Endometrial microvascular endothelial cells (primary cell): ENCODE results near the gene SYP. TPM values are rescaled to one million over a fixed set of nuclear protein-coding genes. Genes with fewer than 3 reads are reported as not detected.

ENCODE experiments used
- in situ Hi-C: cut with HindIII; loops from 2 replicates; pipeline ENCODE4 v1.10.0; 2017; ENCODE audit warnings: low sequenced_read_pairs, low pct_unique_long_range_greater_than_20kb; ENCODE audit errors: inconsistent ontology term
- total RNA-seq: library from RNA; depleted of rRNA; stranded (reverse); fragments of >200 nt; gene quantifications from one replicate; pipeline ENCODE4 v1.2.3, GENCODE V29; 2015; ENCODE audit errors: inconsistent ontology term

The SYP gene
- total RNA-seq, 1 donor from 2014 or later: 0.09 TPM

DNA sequence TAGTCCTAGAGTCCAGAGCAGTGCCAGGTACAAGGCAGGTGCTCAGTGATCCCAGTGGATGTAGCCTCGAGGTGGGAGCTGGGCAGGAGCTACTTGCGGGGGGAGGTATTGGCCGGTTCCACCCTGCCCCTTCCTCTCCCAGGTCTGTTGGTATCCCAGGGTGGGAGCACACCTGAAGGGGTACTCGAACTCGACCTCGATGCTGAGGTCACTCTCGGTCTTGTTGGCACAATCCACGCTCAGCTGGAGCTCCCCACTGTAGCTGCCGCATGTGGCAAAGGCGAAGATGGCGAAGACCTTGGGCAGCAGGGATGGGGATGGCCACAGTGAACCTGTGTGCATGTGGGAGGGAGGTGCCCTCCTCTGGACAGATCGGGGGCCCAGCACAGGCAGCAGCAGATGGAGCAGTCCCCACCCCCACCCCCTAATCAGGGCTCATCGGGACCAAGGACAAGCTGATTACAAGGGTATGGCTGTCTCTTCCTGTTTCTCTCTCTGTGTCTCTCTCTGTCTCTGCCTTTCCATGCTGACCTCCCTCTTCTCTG, 2.4 kb downstream of the SYP start:
- in situ Hi-C loops: no loop called here

DNA sequence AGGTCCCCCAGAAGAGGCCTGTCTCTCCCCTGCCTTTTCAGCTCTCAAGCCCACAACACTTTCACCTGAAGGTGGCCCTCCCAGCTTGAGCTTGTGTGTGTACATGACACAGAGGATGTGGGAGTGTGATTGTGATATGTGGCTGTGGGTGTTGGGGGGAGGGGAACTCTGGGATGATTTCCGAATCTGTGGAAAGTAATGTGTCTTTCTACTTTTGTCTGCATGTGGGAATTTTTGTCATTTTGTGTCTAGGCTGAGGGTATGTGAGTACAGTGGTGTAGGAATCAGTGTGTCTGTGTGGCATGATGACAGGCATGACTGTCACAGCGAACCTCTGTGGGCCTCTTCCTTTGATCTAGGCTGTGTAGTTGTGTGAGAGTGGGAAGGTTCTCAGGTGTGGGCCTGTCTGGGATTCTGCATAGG, 6.4 kb downstream of the SYP start:
- in situ Hi-C loops: no loop called here

DNA sequence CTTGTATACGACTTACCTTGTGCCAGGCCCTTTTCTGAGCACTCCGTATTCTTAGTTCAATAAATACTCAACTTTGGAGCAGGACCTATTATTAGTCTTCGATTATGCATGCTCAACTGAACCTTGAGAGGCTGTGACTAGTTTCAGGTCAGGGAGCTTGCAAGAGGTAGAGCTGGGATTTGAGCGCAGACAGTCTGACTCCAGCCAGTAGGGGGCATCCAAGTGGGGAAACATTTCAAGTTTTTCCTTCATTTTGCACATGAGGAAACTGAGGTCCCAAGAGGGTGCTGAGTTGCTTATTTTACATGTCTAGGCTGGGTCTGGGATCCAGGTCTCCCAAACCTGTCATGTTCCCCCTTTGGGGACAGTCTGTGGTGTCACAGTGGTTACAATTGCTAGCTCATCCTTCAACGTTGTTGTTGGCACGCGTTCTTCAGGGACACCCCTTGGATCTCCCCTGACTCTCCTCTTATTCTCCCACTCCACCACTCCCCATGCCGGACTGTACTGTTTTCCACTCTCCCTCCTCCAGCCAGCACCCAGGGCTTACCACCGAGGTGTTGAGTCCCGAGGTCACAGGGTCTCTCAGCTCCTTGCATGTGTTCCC, 7.2 kb downstream of the SYP start:
- in situ Hi-C loops: no loop called here

DNA sequence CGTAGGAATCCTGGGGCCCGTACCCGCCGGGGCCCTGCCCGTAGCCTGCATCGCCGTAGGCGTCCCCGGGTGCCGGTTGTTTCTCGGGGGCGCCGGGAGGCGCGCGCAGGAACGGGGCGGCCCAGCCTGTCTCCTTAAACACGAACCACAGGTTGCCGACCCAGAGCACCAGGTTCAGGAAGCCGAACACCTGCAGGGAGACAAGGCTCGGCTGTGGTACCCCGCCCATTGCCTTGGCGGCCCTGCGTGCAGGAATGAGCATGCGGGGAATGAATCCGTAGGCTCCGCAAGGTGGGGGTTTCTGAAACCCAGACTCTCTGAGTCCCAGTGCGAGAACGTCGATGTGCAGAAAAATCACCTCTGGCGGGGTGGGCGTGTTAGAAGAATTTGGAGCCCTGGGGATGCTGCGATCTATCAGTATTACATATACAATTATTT, 8.4 kb downstream of the SYP start:
- in situ Hi-C loops: no loop called here

DNA sequence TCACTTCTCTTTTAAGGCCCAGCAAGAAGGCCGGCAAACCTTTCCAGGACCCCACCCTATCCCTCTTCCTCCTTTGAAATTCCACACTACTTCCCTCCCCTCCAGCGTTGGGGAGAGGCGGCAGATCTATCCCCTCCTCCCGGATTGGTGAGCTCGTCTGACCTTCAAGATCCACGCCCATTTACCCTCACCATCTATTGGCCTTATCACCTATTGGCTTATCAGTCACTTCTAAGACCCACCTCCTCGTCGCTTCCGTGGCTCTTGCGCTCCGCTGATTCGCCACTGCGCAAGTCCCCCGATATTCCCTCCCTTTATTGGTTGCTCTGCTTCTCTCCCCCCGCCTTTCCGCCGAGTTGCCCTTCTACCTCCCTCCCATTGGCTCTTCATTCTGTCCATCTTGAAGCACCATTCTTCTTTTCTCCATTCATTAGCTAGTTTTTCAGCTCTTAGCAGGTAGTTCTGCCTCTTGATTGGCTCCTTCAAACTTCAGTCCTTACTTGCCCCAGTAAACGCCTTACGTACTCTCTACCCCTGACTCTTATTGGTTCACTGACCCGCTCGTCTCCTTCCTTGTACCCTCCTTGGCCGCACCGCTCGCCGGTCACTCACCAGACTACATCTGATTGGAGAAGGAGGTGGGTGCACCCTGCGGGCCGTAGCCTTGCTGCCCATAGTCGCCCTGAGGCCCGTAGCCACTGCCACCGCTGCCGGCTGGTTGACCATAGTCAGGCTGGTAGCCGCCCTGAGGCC, 9.0 kb downstream of the SYP start:
- in situ Hi-C loops: no loop called here

DNA sequence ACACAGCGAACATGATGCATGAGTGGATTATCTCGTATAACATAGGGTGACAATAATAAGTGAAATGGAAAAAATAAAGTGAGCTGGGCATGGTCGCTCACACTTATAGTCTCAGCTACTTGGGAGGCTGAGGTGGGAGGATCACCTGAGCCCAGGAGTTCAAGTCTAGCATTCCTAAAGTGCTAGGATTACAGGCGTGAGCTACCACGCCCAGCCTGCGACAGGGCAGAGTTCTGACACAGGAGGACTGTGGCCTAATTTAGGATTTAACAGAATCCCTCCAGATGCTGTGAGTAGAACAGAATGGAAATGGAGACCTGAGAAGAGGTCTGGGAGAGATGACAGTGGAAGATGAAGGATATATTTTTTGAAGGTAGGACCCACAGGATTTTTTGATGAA, 10.4 kb downstream of the SYP start:
- in situ Hi-C loops: no loop called here

DNA sequence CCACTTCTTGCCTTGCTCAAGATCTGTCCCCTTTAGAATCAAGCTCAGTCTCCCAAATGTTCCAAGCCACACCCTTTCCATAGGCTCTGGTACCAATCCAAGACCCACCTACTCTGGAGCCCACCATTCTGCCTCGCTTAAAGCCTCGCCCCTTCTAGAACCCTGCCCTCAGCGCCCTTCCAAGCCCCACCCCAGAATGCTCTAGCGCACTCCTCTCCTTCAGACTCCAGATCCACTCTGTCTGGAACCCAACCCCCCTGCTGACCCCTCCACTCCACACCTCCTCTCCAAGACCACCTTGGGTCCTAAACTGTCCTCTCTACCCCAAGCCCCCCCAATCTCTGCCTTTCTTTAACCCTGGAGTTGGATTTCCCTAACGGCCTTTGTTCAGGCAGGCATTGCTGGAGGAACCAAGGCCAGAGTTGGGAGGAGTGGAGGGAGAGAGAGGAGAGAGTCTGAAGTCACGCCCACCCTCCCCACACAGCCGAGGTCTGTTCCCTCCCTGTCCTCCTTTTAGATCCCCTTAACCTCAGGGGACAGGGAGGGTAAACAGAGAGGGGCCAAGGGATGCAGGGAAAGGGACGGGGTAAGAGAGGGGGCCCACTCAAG, 11.4 kb downstream of the SYP start:
- in situ Hi-C loops: no loop called here

DNA sequence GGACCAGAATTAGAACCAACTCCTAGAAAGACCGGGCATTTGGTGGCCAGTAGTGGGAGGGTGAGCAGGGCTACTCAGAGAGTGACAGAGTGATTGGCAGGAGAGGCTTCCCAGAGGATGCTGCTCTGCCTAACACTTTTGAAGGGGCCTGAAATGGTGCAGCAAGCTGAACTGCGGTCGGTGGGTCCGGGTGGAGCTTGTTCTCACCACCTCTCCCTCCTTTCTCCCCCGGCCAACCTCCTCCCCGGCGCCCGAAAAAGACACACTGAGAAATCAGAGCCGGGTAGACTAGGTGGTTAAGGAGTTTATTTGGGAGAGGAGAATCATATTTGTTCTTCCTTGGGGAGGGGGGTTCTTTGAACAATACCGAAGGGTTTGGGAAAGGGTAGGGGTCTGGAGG, 12.5 kb downstream of the SYP start:
- in situ Hi-C loops: no loop called here

DNA sequence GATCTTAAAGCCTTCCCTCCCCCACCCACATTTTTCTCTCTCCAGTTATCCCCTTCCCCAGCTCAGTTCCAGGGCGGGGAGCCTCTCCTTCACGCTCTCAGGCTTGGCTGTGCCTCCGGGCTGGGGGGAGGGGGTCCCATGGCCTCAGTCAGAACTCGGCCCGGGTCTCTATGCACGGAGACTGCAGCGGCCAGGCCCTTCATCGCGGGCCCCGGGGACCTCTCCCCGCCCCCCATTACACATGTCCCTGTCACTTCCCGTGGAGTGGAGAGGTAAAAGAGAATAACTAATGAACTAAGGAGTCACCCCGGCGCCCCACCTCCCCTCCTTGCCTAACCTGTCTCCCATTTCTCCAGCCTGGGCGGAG, 13.0 kb downstream of the SYP start:
- in situ Hi-C loops: no loop called here

DNA sequence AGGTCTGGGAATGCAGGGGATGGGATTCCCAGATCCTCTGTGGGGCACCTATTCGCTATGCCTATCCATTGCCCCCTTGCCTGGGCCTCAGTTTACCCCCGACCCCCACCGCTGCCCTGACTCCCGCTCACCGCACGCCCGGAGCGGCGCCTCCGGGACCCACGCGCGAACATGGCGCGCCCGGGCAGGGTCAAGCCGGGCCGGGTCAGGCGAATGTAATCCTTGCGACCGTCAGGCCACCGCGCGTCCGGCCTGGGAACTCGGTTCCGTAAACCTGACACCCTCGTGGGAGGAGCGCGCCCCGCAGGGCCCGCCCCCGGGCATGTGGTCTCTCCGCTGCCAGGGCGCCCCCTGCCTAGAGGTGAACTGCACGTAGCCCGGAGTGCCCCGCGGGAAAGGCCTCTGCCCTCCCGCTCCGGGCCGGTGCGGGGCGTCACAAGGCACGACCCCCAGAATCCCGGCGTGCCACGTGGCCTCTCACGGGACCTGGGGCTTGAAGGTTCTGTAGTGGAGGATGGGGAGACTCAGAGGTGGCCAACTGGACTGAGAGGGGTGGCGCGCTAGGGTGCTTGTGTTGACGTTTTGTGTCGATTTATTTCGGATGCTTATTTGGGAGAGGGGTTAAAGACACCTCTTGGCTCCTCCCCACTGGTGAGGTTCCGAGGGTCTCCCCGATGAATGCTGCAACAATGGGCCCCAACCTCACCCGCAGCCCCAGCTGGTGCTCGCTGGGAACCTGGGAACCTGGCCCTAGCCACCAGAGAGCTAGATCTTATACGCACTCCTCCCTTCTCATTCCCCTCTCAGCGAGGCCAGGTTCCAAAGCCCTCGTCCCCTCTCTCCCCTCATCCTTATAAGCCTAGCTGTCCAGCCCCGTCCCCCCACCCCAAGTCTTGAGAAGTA, 13.6 kb downstream of the SYP start, which contains the start of gene PRICKLE3:
Gene PRICKLE3, minus strand, starts transcription at position 249 of the 903 bp plus-strand sequence. Its CDS starts 76 bp downstream, at position 173.
- in situ Hi-C loops: no loop called here

DNA sequence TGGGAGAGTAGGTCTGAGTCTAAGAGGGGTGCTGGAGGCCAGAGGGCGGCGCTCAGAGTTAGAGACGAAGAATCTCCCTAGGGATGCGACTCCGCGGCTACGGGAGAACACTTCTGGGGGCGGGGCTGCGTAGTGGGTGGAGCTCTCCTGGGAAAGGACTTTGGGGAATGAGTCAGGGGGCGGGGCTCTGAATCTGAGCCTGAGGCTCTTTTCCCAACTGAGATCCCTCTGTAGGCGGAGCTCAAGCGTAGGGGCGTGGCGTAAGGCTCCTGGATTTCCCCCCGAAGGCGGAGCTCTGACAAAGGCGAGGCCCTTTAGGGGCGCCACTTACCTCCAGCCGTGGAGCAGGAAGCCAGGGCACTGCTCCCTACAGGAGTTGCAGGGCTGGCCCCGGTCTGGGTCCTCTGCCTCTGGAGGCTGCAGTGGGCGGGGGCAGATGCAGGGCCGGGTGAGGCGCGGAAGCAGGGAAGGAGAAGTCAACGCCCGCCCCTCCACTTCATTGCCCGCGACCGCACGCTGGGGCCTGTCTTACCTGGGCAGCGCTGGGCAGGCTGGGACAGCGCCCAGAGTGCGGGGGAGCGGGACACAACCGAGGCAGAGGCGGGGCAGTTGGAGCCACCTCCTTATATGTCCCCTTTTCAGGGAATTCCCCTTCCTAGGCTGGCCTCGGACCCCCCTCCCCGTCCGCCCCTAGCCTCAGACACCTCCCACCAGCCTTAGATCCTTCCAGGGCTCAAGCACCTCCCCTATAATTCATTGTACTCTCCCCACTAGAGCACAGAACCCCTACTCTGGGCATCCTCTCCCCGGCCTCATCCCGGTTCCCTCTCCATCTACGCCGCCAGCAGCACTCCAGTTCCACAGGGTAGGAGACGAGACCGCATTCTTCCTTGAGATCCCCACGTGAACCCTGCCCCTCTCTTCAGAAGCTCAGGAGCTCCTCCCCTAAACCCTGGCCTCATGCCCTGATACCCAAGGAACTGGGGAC, 15.4 kb downstream of the SYP start:
- in situ Hi-C loops: no loop called here

DNA sequence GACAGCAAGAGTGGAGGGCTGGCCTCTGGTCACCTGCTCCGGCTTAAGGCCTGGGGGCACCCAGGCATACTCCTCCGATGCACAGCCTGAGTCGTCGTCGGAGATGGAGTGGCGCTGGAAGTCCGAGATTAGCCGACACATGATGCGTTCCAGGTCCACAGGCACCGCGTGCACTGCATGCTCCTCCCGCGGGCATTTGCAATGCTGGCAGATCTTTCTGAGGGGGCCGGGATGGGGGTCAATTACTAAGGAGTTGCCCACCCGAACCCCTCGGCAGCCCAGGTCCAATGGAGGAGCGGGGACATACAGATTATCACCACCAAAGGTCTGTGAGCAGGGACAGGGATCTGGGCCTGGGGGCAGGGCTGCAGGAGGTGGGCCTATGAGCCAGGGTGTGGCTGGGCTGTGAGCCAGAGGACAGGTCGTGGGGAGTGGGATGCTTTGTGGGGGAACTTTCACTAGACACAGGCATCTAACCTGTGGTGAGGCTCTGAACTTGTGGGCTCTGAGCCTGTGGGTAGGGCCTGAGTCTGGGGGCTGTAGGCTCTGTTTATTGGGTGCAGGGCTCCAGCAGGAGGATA, 16.2 kb downstream of the SYP start:
- in situ Hi-C loops: no loop called here

DNA sequence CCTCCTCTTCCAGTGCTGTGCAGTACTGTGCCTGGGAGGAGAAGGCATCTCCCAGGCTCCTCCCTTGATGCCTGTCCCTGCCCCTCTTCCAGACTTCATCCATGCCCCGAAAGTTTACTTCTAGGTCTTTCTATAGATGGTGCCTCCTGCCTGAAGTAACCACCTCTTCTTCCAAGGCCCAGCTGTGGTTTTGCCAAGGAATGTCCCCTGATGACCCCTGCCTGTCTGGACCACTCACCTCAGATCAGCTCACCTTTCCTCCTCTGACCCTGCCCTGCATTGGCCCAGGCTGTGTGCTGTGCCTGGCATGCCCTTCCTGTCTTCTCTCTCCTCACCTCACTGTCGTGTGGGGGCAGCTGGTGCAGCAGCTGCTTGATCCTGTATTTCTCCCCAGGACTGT, 20.6 kb downstream of the SYP start:
- in situ Hi-C loops: no loop called here

DNA sequence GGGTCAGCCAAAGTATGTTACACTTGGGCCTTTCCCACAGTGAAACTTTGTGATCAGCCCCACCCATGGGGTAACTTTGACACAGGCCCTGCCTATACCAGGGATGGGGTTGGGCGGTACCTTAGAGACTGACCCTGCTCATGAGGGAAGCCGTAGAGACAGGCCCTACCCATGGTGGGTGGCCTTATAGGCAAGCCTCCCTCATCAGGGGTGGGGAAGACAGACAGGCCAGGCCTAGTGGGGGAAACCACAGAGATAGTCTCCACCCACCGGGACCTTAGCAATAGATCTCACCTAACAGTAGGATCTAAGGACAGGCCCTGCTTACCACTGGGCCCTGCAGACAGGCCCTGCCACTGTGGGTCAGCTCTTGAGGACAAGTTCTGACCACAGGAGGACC, 21.5 kb downstream of the SYP start:
- in situ Hi-C loops: no loop called here

DNA sequence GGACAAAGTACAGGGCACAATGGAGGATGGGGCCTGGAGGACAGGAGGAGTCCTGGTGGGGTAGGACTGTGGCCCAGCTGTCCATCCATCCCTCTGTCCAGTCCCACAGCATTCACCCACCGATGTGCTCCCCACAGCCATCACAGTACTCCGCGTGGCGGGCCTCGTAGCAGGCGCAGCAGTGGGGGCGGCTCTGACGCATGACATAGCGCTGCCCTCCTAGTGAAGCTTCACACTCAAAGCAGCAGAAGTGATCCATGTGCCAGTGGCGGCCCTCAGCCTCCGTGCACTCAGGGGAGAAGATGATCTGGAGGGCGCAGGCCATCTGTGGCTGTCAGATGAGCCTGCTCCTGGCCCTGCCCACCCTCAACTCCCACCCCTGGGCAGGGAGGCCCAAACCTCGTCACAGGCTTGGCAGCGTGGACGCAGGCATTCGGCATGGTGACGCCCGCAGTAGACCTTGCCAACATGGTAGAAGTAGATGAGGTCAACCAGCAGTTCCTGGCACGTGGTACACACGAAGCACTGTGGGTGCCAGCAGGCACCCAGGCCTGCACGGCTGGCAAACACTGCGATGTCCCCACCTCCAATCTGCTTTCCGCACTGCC, 22.0 kb downstream of the SYP start:
- in situ Hi-C loops: no loop called here

DNA sequence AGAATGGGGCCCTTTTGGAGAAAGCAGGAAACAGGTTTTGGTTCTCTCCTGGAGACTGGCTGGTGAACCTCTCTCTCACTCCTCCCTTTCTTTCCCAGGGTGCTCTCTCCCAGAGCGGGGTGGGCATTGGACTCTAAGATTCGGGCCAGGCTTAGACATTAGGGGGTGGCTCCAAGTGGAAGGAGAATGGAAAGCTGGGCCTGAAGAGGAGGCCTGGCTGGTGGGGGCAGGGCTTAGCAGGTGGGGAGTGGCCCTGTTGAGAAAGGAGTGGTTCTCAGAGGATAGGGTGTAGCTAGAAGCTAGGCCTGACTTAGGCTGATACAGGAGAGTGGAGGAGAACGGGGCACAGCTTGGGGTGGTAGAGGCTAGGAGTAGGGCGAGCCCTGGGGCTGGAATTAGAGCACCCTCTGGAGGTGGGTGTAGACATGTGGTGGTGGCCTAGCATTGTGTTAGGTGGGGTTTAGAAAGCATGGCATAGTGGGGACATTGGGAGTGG, 22.6 kb downstream of the SYP start:
- in situ Hi-C loops: no loop called here
